ENCODE measurements around the gene NRG3. TPM values are rescaled to one million over a fixed set of nuclear protein-coding genes. Genes with fewer than 3 reads are reported as not detected.

Gene NRG3
- total RNA-seq, 1 donor from 2014 or later, result not detected

GRCh38 chr10:82565197-82565575 is 690.2 kb downstream of the NRG3 start:
- no peak for TF ChIP-seq CTCF (IDR thresholded peaks at IDR 0.05)
- H3K4me1 Mint-ChIP-seq (ENCODE audit: low read depth), result no peaks in the 10 kb centered on the region
- no peaks in the 10 kb centered on the region for H3K36me3 Mint-ChIP-seq (ENCODE audit: low read depth)
- no peaks in the 10 kb centered on the region for H3K9me3 Mint-ChIP-seq (ENCODE audit: low read depth)
- no peak for DNase-seq (ENCODE audit: low spot score)
- no peak overlapping the region for H3K4me3 Mint-ChIP-seq (ENCODE audit: unreplicated experiment)
- no peak overlapping the region for H3K27ac Mint-ChIP-seq (ENCODE audit: unreplicated experiment)
- peaks cover 2% of the 10 kb centered on the region for H3K27me3 Mint-ChIP-seq (ENCODE audit: low read depth)

DNA sequence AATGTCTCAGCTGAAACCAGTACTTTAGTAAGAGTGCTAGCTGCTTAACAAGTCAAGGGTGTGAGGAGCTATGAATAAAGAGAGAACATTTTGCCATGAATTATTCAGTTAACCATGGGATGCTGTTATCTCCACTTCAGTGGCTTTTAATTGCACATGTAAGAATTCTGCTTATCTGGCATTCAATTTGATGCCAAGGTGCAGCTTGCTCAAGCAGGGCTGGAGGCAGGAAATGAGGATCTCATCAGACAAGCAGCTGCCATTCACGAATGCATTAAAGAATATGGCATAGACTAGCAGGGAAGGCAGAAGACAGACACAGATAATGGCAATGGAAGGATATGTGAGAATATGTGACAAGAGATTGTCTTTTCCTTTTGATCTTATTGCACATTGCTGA is 697.8 kb downstream of the NRG3 start:
- no peaks in the 10 kb centered on the region for H3K4me1 Mint-ChIP-seq (ENCODE audit: low read depth)
- no peak for TF ChIP-seq CTCF (IDR thresholded peaks at IDR 0.05)
- H3K27ac Mint-ChIP-seq (ENCODE audit: unreplicated experiment), result no peak overlapping the region
- H3K9me3 Mint-ChIP-seq (ENCODE audit: low read depth), result no peaks in the 10 kb centered on the region
- DNase-seq (ENCODE audit: low spot score), result no peak
- no peaks in the 10 kb centered on the region for H3K36me3 Mint-ChIP-seq (ENCODE audit: low read depth)
- no peak overlapping the region for H3K4me3 Mint-ChIP-seq (ENCODE audit: unreplicated experiment)
- peaks cover 3% of the 10 kb centered on the region for H3K27me3 Mint-ChIP-seq (ENCODE audit: low read depth)

DNA sequence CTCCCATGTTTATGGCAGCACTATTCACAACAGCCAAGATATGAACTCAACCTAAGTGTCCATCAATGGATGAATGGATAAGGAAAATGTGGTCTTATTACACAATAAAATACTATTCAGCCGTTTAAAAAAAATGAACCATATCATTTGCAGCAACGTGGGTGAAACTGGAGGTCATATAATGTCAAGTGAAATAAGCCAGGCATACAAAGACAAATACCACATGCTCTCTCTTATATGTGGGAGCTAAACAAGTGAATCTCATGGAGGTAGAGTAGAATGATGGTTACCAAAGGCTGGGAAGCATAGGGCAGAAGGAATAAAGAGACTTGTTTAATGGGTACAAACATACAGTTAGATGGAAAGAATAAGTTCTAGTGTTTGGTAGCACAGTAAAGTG is 699.1 kb downstream of the NRG3 start:
- DNase-seq (ENCODE audit: low spot score), result no peak
- Mint-ChIP-seq H3K36me3 (ENCODE audit: low read depth) (no peaks in the 10 kb centered on the region), H3K4me3 (ENCODE audit: unreplicated experiment) (no peak overlapping the region), H3K27me3 (ENCODE audit: low read depth) (peaks cover 3% of the 10 kb centered on the region), H3K9me3 (ENCODE audit: low read depth) (no peaks in the 10 kb centered on the region), H3K4me1 (ENCODE audit: low read depth) (no peaks in the 10 kb centered on the region), H3K27ac (ENCODE audit: unreplicated experiment) (no peak overlapping the region)
- no peak for TF ChIP-seq CTCF (IDR thresholded peaks at IDR 0.05)

GRCh38 chr10:82575318-82575717 is 700.3 kb downstream of the NRG3 start:
- Mint-ChIP-seq H3K36me3 (ENCODE audit: low read depth) (no peaks in the 10 kb centered on the region), H3K4me1 (ENCODE audit: low read depth) (no peaks in the 10 kb centered on the region), H3K9me3 (ENCODE audit: low read depth) (no peaks in the 10 kb centered on the region), H3K27ac (ENCODE audit: unreplicated experiment) (no peak overlapping the region), H3K4me3 (ENCODE audit: unreplicated experiment) (no peak overlapping the region), H3K27me3 (ENCODE audit: low read depth) (peaks cover 7% of the 10 kb centered on the region)
- no peak for DNase-seq (ENCODE audit: low spot score)
- TF ChIP-seq CTCF (IDR thresholded peaks at IDR 0.05), result no peak

- DNase-seq (ENCODE audit: low spot score), result no peak
- peaks cover 7% of the 10 kb centered on the region for H3K27me3 Mint-ChIP-seq (ENCODE audit: low read depth)
- TF ChIP-seq CTCF (IDR thresholded peaks at IDR 0.05), result no peak
- H3K4me3 Mint-ChIP-seq (ENCODE audit: unreplicated experiment), result no peak overlapping the region
- no peak overlapping the region for H3K27ac Mint-ChIP-seq (ENCODE audit: unreplicated experiment)
- H3K4me1 Mint-ChIP-seq (ENCODE audit: low read depth), result no peaks in the 10 kb centered on the region
- H3K9me3 Mint-ChIP-seq (ENCODE audit: low read depth), result no peaks in the 10 kb centered on the region
- no peaks in the 10 kb centered on the region for H3K36me3 Mint-ChIP-seq (ENCODE audit: low read depth)
Observed at GRCh38 chr10:82576093-82576492, 701.1 kb downstream of the NRG3 start.
